DOHH2 (cell line): ENCODE measurements around the gene C4orf50.
"Not testable (repeated sequence)": the region's sequence is repeated elsewhere in the genome, so short reads cannot be mapped to it uniquely, and the experiment has no call there.

Experiments used
- H3F3A ChIP-seq: fragments of 200-600 bp; sonication (generic), shearing (Covaris generic); 2 replicates; pipeline ENCODE4 v1.6.0; 2016; ENCODE audit warnings: antibody characterized with exemption, mild to moderate bottlenecking; ENCODE audit not compliant: control insufficient read depth, insufficient read depth
- H3K27ac ChIP-seq: fragments of 200-600 bp; sonication (generic); 2 replicates; pipeline ENCODE4 v1.5.1; 2014; ENCODE audit warnings: low read depth, mild to moderate bottlenecking, low read length, moderate library complexity
- H3K27me3 ChIP-seq: fragments of 200-600 bp; sonication (generic); 2 replicates; pipeline ENCODE4 v1.6.1; 2014; ENCODE audit warnings: mild to moderate bottlenecking, low read length, mixed read lengths; ENCODE audit not compliant: control insufficient read depth
- H3K36me3 ChIP-seq: fragments of 200-600 bp; sonication (generic); 2 replicates; pipeline ENCODE4 v1.6.1; 2014; ENCODE audit warnings: mild to moderate bottlenecking, low read length, moderate library complexity, mixed read lengths; ENCODE audit not compliant: control insufficient read depth
- H3K4me1 ChIP-seq: fragments of 200-600 bp; sonication (generic); 2 replicates; pipeline ENCODE4 v1.6.1; 2014; ENCODE audit warnings: mild to moderate bottlenecking, low read length, mixed read lengths; ENCODE audit not compliant: control insufficient read depth
- H3K4me2 ChIP-seq: fragments of 200-600 bp; sonication (generic); 2 replicates; pipeline ENCODE4 v1.6.0; 2014; ENCODE audit warnings: mild to moderate bottlenecking, low read length, moderate library complexity
- H3K4me3 ChIP-seq: fragments of 200-600 bp; sonication (generic); 2 replicates; pipeline ENCODE4 v1.5.1; 2014; ENCODE audit warnings: mild to moderate bottlenecking, low read length, mixed read lengths
- H3K79me2 ChIP-seq: fragments of 200-600 bp; sonication (generic); 2 replicates; pipeline ENCODE4 v1.6.1; 2014; ENCODE audit warnings: mild to moderate bottlenecking, low read length, mixed read lengths; ENCODE audit not compliant: control insufficient read depth
- H3K9me2 ChIP-seq: fragments of 200-600 bp; sonication (generic); replicated peaks from 2 replicates; pipeline ENCODE4 v1.6.1; 2014; ENCODE audit warnings: mild to moderate bottlenecking, low read length, mixed read lengths; ENCODE audit not compliant: control insufficient read depth
- H3K9me3 ChIP-seq: fragments of 200-600 bp; sonication (generic); 2 replicates; pipeline ENCODE4 v1.6.1; 2014; ENCODE audit warnings: antibody characterized with exemption, low read length, mixed read lengths; ENCODE audit not compliant: control insufficient read depth, insufficient read depth
- H4K20me1 ChIP-seq: fragments of 200-600 bp; sonication (generic); 2 replicates; pipeline ENCODE4 v1.6.0; 2014; ENCODE audit warnings: low read depth, mild to moderate bottlenecking, antibody characterized with exemption, low read length, moderate library complexity; ENCODE audit not compliant: control insufficient read depth, insufficient read depth
- CTCF ChIP-seq: fragments of 200-600 bp; sonication (generic); IDR thresholded peaks from one replicate; pipeline ENCODE4 v1.5.1; 2014; ENCODE audit warnings: antibody characterized with exemption, mild to moderate bottlenecking, low read depth, low read length; ENCODE audit not compliant: poor library complexity, severe bottlenecking
- EZH2phosphoT487 ChIP-seq: fragments of 200-600 bp; sonication (generic); IDR thresholded peaks from 2 replicates; pipeline ENCODE4 v1.6.1; 2017; ENCODE audit warnings: borderline replicate concordance, mild to moderate bottlenecking, antibody characterized with exemption, low read length, moderate library complexity, mixed read lengths

Gene C4orf50

GRCh38 chr4:6008766-6009385 is 9.4 kb downstream of the C4orf50 start:
- Histone ChIP-seq H3K27me3 (no peaks in the 10 kb centered on the region), H3K4me1 (no peaks in the 10 kb centered on the region), H4K20me1 (no peaks in the 10 kb centered on the region), H3K9me3 (peaks cover 12% of the 10 kb centered on the region; the same call in 1 of the 2 replicates), H3K79me2 (no peaks in the 10 kb centered on the region), H3K36me3 (no peaks in the 10 kb centered on the region), H3K4me3 (no peak overlapping the region), H3K4me2 (no peak overlapping the region), H3K27ac (no peak overlapping the region), H3F3A (no peaks in the 10 kb centered on the region), H3K9me2 (no peaks in the 10 kb centered on the region)
- TF ChIP-seq CTCF (no peak), EZH2phosphoT487 (no peak)

- no peaks in the 10 kb centered on the region for H3K27me3 ChIP-seq
- no peaks in the 10 kb centered on the region for H3K9me2 ChIP-seq
- TF ChIP-seq EZH2phosphoT487 (no peak), CTCF (no peak)
- H3K36me3 ChIP-seq, result no peaks in the 10 kb centered on the region
- H3K79me2 ChIP-seq, result no peaks in the 10 kb centered on the region
- H4K20me1 ChIP-seq, result no peaks in the 10 kb centered on the region
- H3K9me3 ChIP-seq, result peaks cover 15% of the 10 kb centered on the region; the same call in 1 of the 2 replicates
- H3K27ac ChIP-seq, result no peak overlapping the region
- no peaks in the 10 kb centered on the region for H3K4me1 ChIP-seq
- no peaks in the 10 kb centered on the region for H3F3A ChIP-seq
- no peak overlapping the region for H3K4me3 ChIP-seq
- H3K4me2 ChIP-seq, result no peak overlapping the region
These were observed 10.1 kb downstream of the C4orf50 start for GRCh38 chr4:6008092-6008551.

GRCh38 chr4:6005175-6005574 is 13.1 kb downstream of the C4orf50 start:
- H3K9me2 ChIP-seq, result no peaks in the 10 kb centered on the region
- H3F3A ChIP-seq, result no peaks in the 10 kb centered on the region
- no peak overlapping the region for H3K4me2 ChIP-seq
- H4K20me1 ChIP-seq, result no peaks in the 10 kb centered on the region
- TF ChIP-seq CTCF (no peak), EZH2phosphoT487 (no peak)
- no peaks in the 10 kb centered on the region for H3K79me2 ChIP-seq
- no peaks in the 10 kb centered on the region for H3K27me3 ChIP-seq
- no peak overlapping the region for H3K27ac ChIP-seq
- no peaks in the 10 kb centered on the region for H3K36me3 ChIP-seq
- H3K9me3 ChIP-seq, result peaks cover 15% of the 10 kb centered on the region; the same call in 1 of the 2 replicates
- H3K4me1 ChIP-seq, result no peaks in the 10 kb centered on the region
- H3K4me3 ChIP-seq, result no peak overlapping the region

- not testable (repeated sequence) for H3K4me3 ChIP-seq, H3K79me2 ChIP-seq, H3K36me3 ChIP-seq, H4K20me1 ChIP-seq, H3K27ac ChIP-seq, H3K4me1 ChIP-seq, H3K9me2 ChIP-seq, H3F3A ChIP-seq, H3K27me3 ChIP-seq, H3K4me2 ChIP-seq
- H3K9me3 ChIP-seq, result peaks cover 15% of the 10 kb centered on the region; the same call in 1 of the 2 replicates
These were observed 14.7 kb downstream of the C4orf50 start for GRCh38 chr4:6003485-6003884.
